ENCODE measurements around the gene E2F3.
"Not testable (repeated sequence)": the region's sequence is repeated elsewhere in the genome, so short reads cannot be mapped to it uniquely, and the experiment has no call there.

E2F3 gene

DNA sequence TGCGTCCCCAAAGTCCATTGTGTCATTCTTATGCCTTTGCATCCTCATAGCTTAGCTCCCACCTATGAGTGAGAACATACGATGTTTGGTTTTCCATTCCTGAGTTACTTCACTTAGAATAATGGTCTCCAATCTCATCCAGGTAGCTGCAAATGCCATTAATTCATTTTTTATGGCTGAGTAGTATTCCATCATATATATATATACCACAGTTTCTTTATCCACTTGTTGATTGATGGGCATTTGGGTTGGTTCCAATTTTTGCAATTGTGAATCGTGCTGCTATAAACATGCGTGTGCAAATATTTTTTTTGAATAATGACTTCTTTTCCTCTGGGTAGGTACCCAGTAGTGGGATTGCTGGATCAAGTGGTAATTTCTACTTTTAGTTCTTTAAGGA lies 63.9 kb downstream of the E2F3 start:
- not testable (repeated sequence) for DNase-seq (ENCODE audit: low read depth in 2 of 2, low spot score in 1 of 2)

GRCh38 chr6:20467437-20467836 lies 65.8 kb downstream of the E2F3 start:
- no peak for DNase-seq (ENCODE audit: low read depth in 2 of 2, low spot score in 1 of 2)

GRCh38 chr6:20468209-20468608 lies 66.5 kb downstream of the E2F3 start:
- DNase-seq (ENCODE audit: low read depth in 2 of 2, low spot score in 1 of 2), result no peak

DNA sequence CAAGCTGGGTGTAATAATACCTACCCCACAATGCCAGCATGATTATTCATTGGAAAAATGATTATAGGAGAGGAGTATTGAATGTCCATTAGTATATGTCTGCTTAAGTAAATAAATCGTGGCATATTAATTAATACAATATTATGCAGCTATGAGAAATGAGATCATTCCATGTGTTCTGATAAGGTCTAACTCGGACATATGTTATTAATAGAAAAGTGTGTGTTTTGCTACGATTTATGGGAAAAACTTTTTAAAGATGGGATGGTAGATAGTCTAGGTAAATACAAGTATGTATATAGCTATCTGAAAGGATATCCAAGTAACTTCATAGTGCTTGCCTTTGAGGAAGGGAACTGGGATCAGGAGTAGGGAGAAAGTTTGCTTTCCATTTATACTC lies 71.1 kb downstream of the E2F3 start:
- DNase-seq (ENCODE audit: low read depth in 2 of 2, low spot score in 1 of 2), result no peak

- DNase-seq (ENCODE audit: low read depth in 2 of 2, low spot score in 1 of 2), result no peak
Observed at GRCh38 chr6:20473518-20473917, 71.8 kb downstream of the E2F3 start.

GRCh38 chr6:20474874-20475542 lies 73.3 kb downstream of the E2F3 start:
- DNase-seq (ENCODE audit: low read depth in 2 of 2, low spot score in 1 of 2), result no peak

DNA sequence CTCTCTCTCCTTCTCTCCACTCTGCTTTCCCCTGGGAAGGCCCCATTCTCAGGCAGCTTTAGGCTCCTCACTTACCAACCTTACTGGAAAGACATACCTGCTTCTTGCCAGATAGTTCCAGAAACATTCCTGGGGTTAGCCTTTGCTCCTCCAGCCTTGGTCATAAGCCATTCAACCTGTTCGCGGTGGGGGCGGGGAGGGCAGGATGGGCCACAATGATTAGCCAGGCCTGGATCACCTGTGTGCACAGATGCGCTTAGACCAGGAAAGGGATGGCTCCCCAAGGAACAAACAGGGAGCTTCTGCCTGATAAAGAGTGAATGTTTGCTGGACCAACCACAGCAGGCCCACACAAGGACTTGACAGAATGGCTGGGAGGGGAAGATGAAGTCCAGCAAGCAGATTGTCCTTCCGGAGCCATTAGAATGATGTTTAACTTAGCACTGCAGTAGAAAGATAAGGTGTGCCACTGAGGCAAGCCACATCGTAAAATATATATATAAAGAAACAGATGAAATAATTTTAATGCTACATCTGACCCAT lies 74.9 kb downstream of the E2F3 start:
- no peak for DNase-seq (ENCODE audit: low read depth in 2 of 2, low spot score in 1 of 2)

DNA sequence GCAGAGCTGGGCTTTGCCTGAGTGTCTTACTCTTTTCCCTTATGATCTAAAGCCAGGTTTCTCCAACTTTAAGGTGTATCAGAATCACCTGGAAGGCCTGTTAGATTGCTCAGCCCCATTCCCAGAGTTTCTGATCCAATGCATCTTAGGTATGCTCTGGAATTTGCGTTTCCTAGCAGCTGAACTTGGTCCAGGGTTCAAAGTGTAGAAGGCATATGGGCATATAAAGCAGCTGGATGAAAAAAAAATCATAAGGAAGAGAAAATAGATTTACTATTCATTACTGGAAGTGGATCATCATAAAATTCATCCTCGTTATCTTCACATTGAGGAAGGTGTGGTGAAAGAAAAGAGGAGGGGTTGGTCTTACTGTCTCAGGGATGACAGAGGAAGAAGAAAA lies 75.8 kb downstream of the E2F3 start:
- no peak for DNase-seq (ENCODE audit: low read depth in 2 of 2, low spot score in 1 of 2)

GRCh38 chr6:20479060-20479459 lies 77.4 kb downstream of the E2F3 start:
- no peak for DNase-seq (ENCODE audit: low read depth in 2 of 2, low spot score in 1 of 2)

DNA sequence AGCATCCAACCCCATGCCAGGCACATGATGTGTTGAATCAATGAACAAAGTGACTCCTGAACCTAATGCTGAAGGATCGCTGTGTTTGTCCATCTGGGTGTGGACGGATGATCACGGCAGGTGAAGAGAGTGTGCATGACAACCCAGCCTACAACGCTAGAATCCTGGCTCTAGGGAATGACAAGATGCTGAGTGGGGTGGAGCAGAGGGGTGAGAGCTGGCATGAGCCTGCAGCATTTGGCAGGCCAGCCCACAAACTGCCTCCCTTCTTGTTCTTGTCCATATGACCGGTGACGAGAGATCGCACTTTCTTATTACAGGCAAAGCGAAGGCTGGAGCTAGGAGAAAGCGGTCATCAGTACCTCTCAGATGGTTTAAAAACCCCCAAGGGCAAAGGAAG lies 77.8 kb downstream of the E2F3 start:
- DNase-seq (ENCODE audit: low read depth in 2 of 2, low spot score in 1 of 2), result no peak

DNA sequence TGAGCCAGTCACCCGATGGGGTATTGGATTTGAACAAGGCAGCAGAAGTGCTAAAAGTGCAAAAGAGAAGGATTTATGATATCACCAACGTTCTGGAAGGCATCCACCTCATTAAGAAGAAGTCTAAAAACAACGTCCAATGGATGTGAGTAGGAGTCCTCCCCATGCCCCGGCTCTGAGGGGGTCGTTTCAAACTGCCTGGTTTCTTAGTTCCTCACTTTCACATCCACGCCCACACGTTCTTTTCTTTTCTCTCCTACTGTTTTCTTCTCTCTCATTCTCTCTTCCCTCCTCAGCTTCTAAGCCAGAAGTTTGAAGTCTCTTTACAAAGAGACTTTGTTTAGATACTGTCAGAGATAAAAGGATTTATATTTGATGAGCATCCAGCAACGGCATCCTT lies 79.6 kb downstream of the E2F3 start:
- no peak for DNase-seq (ENCODE audit: low read depth in 2 of 2, low spot score in 1 of 2)

GRCh38 chr6:20483887-20484497 lies 82.3 kb downstream of the E2F3 start:
- DNase-seq (ENCODE audit: low read depth in 2 of 2, low spot score in 1 of 2), result no peak

- no peak for DNase-seq (ENCODE audit: low read depth in 2 of 2, low spot score in 1 of 2)
Observed at GRCh38 chr6:20486641-20487040, 85.0 kb downstream of the E2F3 start.

GRCh38 chr6:20487669-20488375 lies 86.1 kb downstream of the E2F3 start:
- no peak for DNase-seq (ENCODE audit: low read depth in 2 of 2, low spot score in 1 of 2)

GRCh38 chr6:20490591-20490990 lies 88.9 kb downstream of the E2F3 start:
- DNase-seq (ENCODE audit: low read depth in 2 of 2, low spot score in 1 of 2), result no peak

DNA sequence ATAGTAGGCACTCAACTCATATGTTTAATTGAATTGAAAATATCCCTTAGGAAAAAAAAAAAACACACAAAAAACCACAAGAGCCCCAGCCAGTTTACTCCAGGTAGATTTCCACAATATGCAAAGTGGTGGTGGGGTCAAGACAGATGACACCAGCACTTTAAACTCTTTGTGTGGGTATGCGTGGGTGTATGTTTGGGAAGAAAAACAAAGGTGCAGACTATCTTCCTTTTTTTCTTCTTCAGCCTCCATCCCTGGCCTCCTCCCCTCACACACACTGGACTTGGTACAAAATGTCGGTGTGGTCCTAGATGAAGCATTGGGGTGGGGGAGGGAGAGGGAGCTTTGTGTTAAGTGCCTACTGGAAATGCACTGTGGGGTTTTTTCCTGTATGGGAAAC lies 90.4 kb downstream of the E2F3 start:
- no peak for DNase-seq (ENCODE audit: low read depth in 2 of 2, low spot score in 1 of 2)

GRCh38 chr6:20497216-20498040 lies 95.7 kb downstream of the E2F3 start:
- DNase-seq (ENCODE audit: low read depth in 2 of 2, low spot score in 1 of 2), result no peak

DNA sequence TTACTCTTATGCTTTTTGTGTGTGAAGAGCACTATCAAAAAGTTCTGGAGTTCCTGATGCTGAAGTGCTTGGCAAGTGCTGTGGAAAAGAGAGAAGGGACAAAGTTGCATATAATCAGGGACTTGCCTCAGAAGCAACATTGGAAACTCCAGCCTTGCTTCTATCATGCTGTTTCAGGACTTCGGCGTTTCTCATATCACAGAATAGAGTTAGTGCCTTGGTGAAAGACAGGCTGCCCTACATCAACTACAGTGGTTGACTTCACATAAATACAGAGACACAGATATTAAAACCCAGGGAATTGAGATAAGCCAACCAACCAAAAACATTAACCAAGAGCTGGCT lies 96.3 kb downstream of the E2F3 start:
- DNase-seq (ENCODE audit: low read depth in 2 of 2, low spot score in 1 of 2), result no peak

DNA sequence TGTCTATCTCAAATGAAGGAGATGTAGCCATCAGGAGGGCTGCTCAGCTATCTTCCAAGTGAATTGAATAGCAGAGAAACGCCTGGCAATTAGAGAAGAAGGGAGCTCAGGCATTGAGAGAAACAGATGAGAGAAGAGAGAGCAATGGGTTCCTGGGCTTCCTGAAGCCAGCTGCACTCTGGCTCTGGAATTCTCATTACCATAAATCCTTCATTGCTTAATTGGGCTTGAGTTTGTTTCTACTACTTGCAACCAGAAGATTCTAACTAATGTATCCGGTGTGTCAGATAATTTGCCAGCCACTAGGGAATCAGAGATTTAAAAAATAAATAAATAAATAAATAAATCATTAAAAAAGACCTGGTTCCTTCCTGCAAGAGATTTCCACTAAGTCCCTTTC lies 107.5 kb downstream of the E2F3 start:
- DNase-seq (ENCODE audit: low read depth in 2 of 2, low spot score in 1 of 2), result no peak

GRCh38 chr6:20511852-20512251 lies 110.2 kb downstream of the E2F3 start:
- no peak for DNase-seq (ENCODE audit: low read depth in 2 of 2, low spot score in 1 of 2)

- not testable (repeated sequence) for DNase-seq (ENCODE audit: low read depth in 2 of 2, low spot score in 1 of 2)
Observed at GRCh38 chr6:20525208-20525607, 123.5 kb downstream of the E2F3 start.

DNA sequence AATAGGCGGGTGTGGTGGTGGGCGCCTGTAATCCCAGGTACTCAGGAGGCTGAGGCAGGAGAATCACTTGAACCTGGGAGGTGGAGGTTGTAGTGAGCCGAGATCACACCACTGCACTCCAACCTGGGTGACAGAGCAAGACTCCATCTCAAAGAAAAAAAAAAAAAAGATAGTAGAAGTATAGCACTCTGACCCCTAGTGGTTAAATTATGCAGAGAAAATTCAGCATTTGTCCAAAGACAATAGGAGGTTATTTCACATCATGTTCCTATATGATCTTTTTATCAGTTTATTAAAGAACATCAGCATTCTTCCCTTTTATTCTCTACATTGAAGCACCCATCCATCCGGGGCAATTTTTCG lies 127.4 kb downstream of the E2F3 start:
- not testable (repeated sequence) for DNase-seq (ENCODE audit: low read depth in 2 of 2, low spot score in 1 of 2)
